ENCODE measurements around the gene CLCN1.

The CLCN1 gene

GRCh38 chr7:143369678-143370651 is 54.1 kb downstream of the CLCN1 start:
- TF ChIP-seq CTCF (conservative IDR thresholded peaks at IDR 0.05; ENCODE audit: low read length) = no peak
- no peak for TF ChIP-seq EZH2phosphoT487 (IDR thresholded peaks at IDR 0.05; ENCODE audit: borderline replicate concordance)
- no peak overlapping the region for H3K4me3 ChIP-seq (ENCODE audit: low read length, poor library complexity, severe bottlenecking)
- peak overlapping the region; percentile 13; the same call in 1 of the 2 replicates for H2AFZ ChIP-seq (ENCODE audit: low read length)
- peaks cover 48% of the 10 kb centered on the region for H3K4me1 ChIP-seq (ENCODE audit: insufficient read depth, low read length, poor library complexity, severe bottlenecking)
- H4K20me1 ChIP-seq (ENCODE audit: insufficient read depth, low read length, poor library complexity, severe bottlenecking) = no peaks in the 10 kb centered on the region
- no peaks in the 10 kb centered on the region for H3K79me2 ChIP-seq (ENCODE audit: insufficient read depth, low read length)
- peaks cover 3% of the 10 kb centered on the region; the same call in 1 of the 2 replicates for H3F3A ChIP-seq (ENCODE audit: low read depth)
- no peak overlapping the region for H3K9ac ChIP-seq (ENCODE audit: low read depth, low read length, poor library complexity, severe bottlenecking)
- no peaks in the 10 kb centered on the region for H3K27me3 ChIP-seq (ENCODE audit: insufficient read depth, low read length, poor library complexity, severe bottlenecking)
- H3K36me3 ChIP-seq (ENCODE audit: insufficient read depth, low read length) = no peaks in the 10 kb centered on the region
- H3K9me3 ChIP-seq (ENCODE audit: insufficient read depth, low read depth, low read length) = no peaks in the 10 kb centered on the region
- H3K4me2 ChIP-seq (ENCODE audit: low read depth, low read length, poor library complexity, severe bottlenecking) = peak overlapping the region; percentile 18
- H3K9me2 ChIP-seq (replicated peaks; ENCODE audit: low read depth, low read length) = no peaks in the 10 kb centered on the region

GRCh38 chr7:143372070-143372469 is 56.2 kb downstream of the CLCN1 start:
- Histone ChIP-seq H3K9me3 (ENCODE audit: insufficient read depth, low read depth, low read length) (no peaks in the 10 kb centered on the region), H3K79me2 (ENCODE audit: insufficient read depth, low read length) (peaks cover 3% of the 10 kb centered on the region), H3K27me3 (ENCODE audit: insufficient read depth, low read length, poor library complexity, severe bottlenecking) (no peaks in the 10 kb centered on the region), H3K9me2 (replicated peaks; ENCODE audit: low read depth, low read length) (no peaks in the 10 kb centered on the region), H3F3A (ENCODE audit: low read depth) (peaks cover 11% of the 10 kb centered on the region; the same call in 1 of the 2 replicates), H3K4me1 (ENCODE audit: insufficient read depth, low read length, poor library complexity, severe bottlenecking) (peaks cover 67% of the 10 kb centered on the region), H4K20me1 (ENCODE audit: insufficient read depth, low read length, poor library complexity, severe bottlenecking) (no peaks in the 10 kb centered on the region), H3K4me2 (ENCODE audit: low read depth, low read length, poor library complexity, severe bottlenecking) (peak overlapping the region; percentile 54), H3K36me3 (ENCODE audit: insufficient read depth, low read length) (no peaks in the 10 kb centered on the region), H2AFZ (ENCODE audit: low read length) (peak overlapping the region; percentile 28), H3K4me3 (ENCODE audit: low read length, poor library complexity, severe bottlenecking) (peak overlapping the region; percentile 14), H3K9ac (ENCODE audit: low read depth, low read length, poor library complexity, severe bottlenecking) (peak overlapping the region; percentile 37)
- TF ChIP-seq EZH2phosphoT487 (IDR thresholded peaks at IDR 0.05; ENCODE audit: borderline replicate concordance) (no peak), CTCF (conservative IDR thresholded peaks at IDR 0.05; ENCODE audit: low read length) (peak; percentile 58)

GRCh38 chr7:143373255-143373794 is 57.4 kb downstream of the CLCN1 start:
- H3K9ac ChIP-seq (ENCODE audit: low read depth, low read length, poor library complexity, severe bottlenecking) = peak overlapping the region; percentile 87
- TF ChIP-seq EZH2phosphoT487 (IDR thresholded peaks at IDR 0.05; ENCODE audit: borderline replicate concordance) = no peak
- peak; percentile 50 for TF ChIP-seq CTCF (conservative IDR thresholded peaks at IDR 0.05; ENCODE audit: low read length)
- no peaks in the 10 kb centered on the region for H4K20me1 ChIP-seq (ENCODE audit: insufficient read depth, low read length, poor library complexity, severe bottlenecking)
- H2AFZ ChIP-seq (ENCODE audit: low read length) = no peak overlapping the region
- H3K79me2 ChIP-seq (ENCODE audit: insufficient read depth, low read length) = peaks cover 15% of the 10 kb centered on the region
- no peak overlapping the region for H3K4me3 ChIP-seq (ENCODE audit: low read length, poor library complexity, severe bottlenecking)
- no peaks in the 10 kb centered on the region for H3K9me3 ChIP-seq (ENCODE audit: insufficient read depth, low read depth, low read length)
- H3F3A ChIP-seq (ENCODE audit: low read depth) = peaks cover 11% of the 10 kb centered on the region; the same call in 1 of the 2 replicates
- no peaks in the 10 kb centered on the region for H3K9me2 ChIP-seq (replicated peaks; ENCODE audit: low read depth, low read length)
- H3K27me3 ChIP-seq (ENCODE audit: insufficient read depth, low read length, poor library complexity, severe bottlenecking) = no peaks in the 10 kb centered on the region
- no peaks in the 10 kb centered on the region for H3K36me3 ChIP-seq (ENCODE audit: insufficient read depth, low read length)
- H3K4me1 ChIP-seq (ENCODE audit: insufficient read depth, low read length, poor library complexity, severe bottlenecking) = peaks cover 79% of the 10 kb centered on the region
- peak overlapping the region; percentile 80 for H3K4me2 ChIP-seq (ENCODE audit: low read depth, low read length, poor library complexity, severe bottlenecking)
